RWPE1 (cell line): ENCODE data around the gene PIM1.
A peak's percentile ranks its signal among the peaks of the same experiment; 100 is the strongest.

Experiments
- CTCF ChIA-PET: fragments of 350-600 bp; sonication (Branson Sonifier 250); formaldehyde crosslinking; extraction: SDS; loops from one replicate; lab custom pipeline; 2021; lab: Yijun Ruan, JAX
- POLR2A ChIA-PET: fragments of 400-600 bp; formaldehyde crosslinking; extraction: SDS; loops from one replicate; lab custom pipeline; 2020; ENCODE audit warnings: antibody characterized with exemption; ENCODE audit not compliant: low non-redundant PET; lab: Yijun Ruan, JAX
- DNase-seq: peaks from one replicate; pipeline ENCODE4 v3.0.0; 2012; ENCODE audit warnings: low spot score
- H3K27ac ChIP-seq: fragments of 450-650 bp; 2 replicates; pipeline ENCODE4 v1.5.1; 2017
- TF ChIP-seq, protein P1 (sequence below): fragments of 450-650 bp; conservative IDR thresholded peaks from 2 replicates; pipeline ENCODE4 v1.5.1; 2017; ENCODE audit warnings: low read depth, mild to moderate bottlenecking

The PIM1 gene

DNA sequence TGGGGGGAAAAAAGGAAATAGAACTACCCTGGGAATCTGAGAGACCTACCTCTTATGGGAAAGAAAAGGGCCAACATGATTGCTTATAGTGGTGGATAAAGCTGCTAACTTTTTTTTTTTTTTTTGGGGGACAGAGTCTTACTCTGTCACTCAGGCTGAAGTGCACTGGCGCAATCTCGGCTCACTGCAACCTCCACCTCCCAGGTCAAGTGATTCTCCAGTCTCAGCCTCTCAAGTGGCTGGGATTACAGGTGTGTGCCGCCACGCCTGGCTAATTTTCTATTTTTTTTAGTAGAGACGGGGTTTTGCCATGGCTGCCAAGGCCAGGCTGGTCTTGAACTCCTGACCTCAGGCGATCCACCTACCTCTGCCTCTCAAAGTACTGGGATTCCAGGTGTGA, 48.1 kb downstream of the PIM1 start:
- DNase-seq, result no peak
- H3K27ac ChIP-seq, result no peak overlapping the region
- TF ChIP-seq, protein P1, sequence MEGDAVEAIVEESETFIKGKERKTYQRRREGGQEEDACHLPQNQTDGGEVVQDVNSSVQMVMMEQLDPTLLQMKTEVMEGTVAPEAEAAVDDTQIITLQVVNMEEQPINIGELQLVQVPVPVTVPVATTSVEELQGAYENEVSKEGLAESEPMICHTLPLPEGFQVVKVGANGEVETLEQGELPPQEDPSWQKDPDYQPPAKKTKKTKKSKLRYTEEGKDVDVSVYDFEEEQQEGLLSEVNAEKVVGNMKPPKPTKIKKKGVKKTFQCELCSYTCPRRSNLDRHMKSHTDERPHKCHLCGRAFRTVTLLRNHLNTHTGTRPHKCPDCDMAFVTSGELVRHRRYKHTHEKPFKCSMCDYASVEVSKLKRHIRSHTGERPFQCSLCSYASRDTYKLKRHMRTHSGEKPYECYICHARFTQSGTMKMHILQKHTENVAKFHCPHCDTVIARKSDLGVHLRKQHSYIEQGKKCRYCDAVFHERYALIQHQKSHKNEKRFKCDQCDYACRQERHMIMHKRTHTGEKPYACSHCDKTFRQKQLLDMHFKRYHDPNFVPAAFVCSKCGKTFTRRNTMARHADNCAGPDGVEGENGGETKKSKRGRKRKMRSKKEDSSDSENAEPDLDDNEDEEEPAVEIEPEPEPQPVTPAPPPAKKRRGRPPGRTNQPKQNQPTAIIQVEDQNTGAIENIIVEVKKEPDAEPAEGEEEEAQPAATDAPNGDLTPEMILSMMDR, result no peak
- ChIA-PET POLR2A (no interaction called here), CTCF (no interaction called here)

DNA sequence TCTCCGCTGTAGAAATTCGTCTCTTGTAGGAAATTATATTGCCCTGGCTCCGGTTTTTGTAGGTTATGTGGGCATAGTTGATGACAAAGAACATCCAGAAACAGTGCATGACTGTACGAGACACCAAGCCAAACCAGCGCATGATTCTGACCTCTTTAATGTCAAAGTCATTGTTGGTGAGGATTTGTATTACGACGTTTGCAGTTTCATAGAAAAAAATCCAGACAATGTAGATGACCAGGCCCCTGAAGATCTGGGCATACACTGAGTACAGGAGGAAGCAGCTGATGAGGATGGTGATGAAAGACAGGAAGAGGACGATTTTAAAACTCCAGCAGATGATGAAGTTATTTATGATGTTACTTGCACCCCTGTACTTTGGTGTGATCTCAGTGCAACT, 48.6 kb downstream of the PIM1 start:
- CTCF ChIA-PET, result no interaction called here
- no peak overlapping the region for H3K27ac ChIP-seq
- DNase-seq, result no peak
- TF ChIP-seq, protein P1, result no peak
- POLR2A ChIA-PET, result no interaction called here

DNA sequence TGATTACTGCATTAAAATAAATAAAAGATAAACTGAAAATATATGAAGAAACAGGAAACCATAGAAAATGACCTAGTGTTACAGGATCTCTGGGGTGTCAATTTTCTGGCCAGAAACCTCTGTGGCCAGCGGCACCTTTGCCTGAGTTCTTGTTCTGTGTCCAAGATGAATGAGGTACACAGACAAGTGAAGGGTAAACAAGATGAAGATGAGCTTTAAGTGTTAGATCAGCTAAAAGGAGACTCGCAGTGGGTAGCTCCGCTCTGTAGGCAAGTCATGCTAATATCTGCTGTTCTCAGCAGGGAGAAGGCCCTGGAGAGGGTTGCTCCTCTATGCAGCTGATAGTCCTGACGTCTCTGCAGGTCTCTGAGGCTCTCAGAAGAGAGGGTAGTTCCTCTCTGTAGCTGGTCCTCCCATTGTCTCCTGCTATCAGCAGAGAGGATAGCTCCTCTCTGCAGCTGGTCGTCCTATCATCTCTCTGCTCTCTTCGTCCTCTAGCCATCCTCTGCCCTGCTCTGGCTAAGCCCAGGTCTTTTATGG, 51.7 kb downstream of the PIM1 start:
- TF ChIP-seq, protein P1, result no peak
- CTCF ChIA-PET, result no interaction called here
- H3K27ac ChIP-seq, result peak overlapping the region; percentile 77
- DNase-seq, result no peak
- POLR2A ChIA-PET, result no interaction called here

DNA sequence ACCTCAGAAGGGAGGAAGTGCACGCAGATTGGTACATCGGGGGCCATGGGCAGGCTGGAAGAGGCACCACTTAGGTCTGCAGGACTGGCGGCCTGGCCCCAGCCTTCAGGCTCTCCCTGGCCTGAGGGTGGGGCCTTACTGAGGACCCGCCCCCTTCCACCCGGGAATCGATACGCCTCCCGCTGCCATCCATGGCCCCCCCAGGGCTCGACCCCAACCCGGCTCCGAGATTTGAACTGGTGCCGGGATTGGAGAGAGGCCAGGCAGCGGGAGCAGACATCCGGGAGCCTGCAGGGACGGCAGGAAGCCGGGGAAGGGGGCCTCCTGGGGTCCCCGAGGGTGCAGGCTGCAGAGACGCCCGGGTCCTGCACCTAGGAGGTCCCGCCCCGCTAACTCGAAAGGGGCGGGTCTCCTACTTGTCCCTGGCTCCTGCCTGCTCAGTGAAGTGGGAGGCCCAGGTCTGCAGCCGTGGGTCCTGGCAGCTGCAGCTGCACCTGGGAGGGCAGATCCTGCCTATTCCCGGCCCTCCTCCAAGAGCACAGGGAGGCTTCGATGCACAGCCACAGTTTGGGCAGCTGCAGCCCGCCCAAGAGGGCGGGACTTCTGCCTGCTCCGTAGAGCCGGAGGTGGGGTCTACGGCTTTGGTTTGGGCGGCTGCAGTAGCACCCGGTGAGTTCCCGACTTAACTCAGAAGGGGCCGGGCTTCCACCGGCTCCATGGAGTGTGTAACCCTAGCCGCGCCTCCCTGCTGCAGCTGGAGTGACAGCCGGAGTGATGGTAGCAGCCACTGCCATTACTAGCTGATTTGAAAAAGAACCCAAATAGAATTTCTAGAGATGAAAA, 52.4 kb downstream of the PIM1 start:
- TF ChIP-seq, protein P1, result no peak
- POLR2A ChIA-PET, result interaction anchor here (0.5 kb wide), 1 partner anchor 40 kb away, joined by 3 read pairs; no protein-coding TSS in a partner anchor
- peak; percentile 84 for DNase-seq
- peak overlapping the region; percentile 77 for H3K27ac ChIP-seq
- CTCF ChIA-PET, result interaction anchor here (0.7 kb wide), 1 partner anchor 204 kb away, joined by 3 read pairs; no protein-coding TSS in a partner anchor

DNA sequence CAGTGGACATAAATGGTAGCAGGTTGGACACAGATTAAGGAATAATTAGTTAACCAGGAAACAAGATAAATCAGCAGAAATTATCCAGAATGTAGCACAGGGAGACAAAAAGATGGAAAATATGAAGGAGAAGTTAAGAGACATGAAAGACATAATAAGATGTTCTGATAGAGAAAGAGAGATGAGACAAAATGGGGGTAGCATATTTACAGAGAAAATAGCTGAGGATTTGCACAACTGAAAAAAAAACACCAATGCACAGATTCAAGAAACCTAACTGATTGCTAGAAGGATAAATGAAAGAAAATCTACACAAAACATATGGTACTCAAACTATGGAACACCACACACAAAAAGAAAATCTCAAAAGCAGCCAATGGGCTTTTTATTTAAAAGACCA, 53.0 kb downstream of the PIM1 start:
- H3K27ac ChIP-seq, result peak overlapping the region; percentile 77
- DNase-seq, result no peak
- TF ChIP-seq, protein P1, result no peak
- ChIA-PET POLR2A (interaction anchor here (0.5 kb wide), 1 partner anchor 39 kb away, joined by 3 read pairs; no protein-coding TSS in a partner anchor), CTCF (interaction anchor here (0.7 kb wide), 1 partner anchor 205 kb away, joined by 3 read pairs; no protein-coding TSS in a partner anchor)
